Activated T-cell treated with anti-CD3 and anti-CD28 coated beads for 24 hours (primary cell): ENCODE measurements around the gene HNRNPF.

Experiments
- DNase-seq: peaks from one replicate; pipeline ENCODE4 v3.0.0-alpha.2; 2020; ENCODE audit warnings: low read depth

The HNRNPF gene

GRCh38 chr10:43421201-43421507 is 12.2 kb upstream of the HNRNPF start:
- no peak for DNase-seq

GRCh38 chr10:43420369-43421200 is 11.6 kb upstream of the HNRNPF start:
- DNase-seq: peak; percentile 80

- no peak for DNase-seq
These were observed 11.0 kb upstream of the HNRNPF start for GRCh38 chr10:43419997-43420368.

- DNase-seq: no peak
These were observed 9.2 kb upstream of the HNRNPF start for GRCh38 chr10:43417950-43418768.

GRCh38 chr10:43415544-43415943 is 6.6 kb upstream of the HNRNPF start:
- no peak for DNase-seq

- no peak for DNase-seq
These were observed 2.5 kb upstream of the HNRNPF start for GRCh38 chr10:43411536-43411935.

- no peak for DNase-seq
These were observed 1.4 kb upstream of the HNRNPF start for GRCh38 chr10:43410345-43410744.

GRCh38 chr10:43409385-43410109 is 561 bp upstream of the HNRNPF start:
- DNase-seq: peak; percentile 70

GRCh38 chr10:43408331-43408709 is 666 bp downstream of the HNRNPF start:
- DNase-seq: no peak

- DNase-seq: peak; percentile 84
These were observed 1.2 kb downstream of the HNRNPF start for GRCh38 chr10:43407576-43408330.

GRCh38 chr10:43407148-43407575 is 1.8 kb downstream of the HNRNPF start:
- peak; percentile 36 for DNase-seq

- no peak for DNase-seq
These were observed 4.3 kb downstream of the HNRNPF start for GRCh38 chr10:43404704-43405084.

- no peak for DNase-seq
These were observed 4.9 kb downstream of the HNRNPF start for GRCh38 chr10:43403911-43404703.

- no peak for DNase-seq
These were observed 6.0 kb downstream of the HNRNPF start for GRCh38 chr10:43402880-43403452.

- DNase-seq: no peak
These were observed 6.8 kb downstream of the HNRNPF start for GRCh38 chr10:43402176-43402575.

- no peak for DNase-seq
These were observed 7.4 kb downstream of the HNRNPF start for GRCh38 chr10:43401627-43402026.

- DNase-seq: no peak
These were observed 9.4 kb downstream of the HNRNPF start for GRCh38 chr10:43399320-43400310.

- no peak for DNase-seq
These were observed 10.1 kb downstream of the HNRNPF start for GRCh38 chr10:43398939-43399319.

GRCh38 chr10:43396928-43397624 is 11.9 kb downstream of the HNRNPF start:
- DNase-seq: peak; percentile 73
